Activated B cell treated with CpG ODN at 0.5 μM for 24 hours (primary cell): ENCODE results near the gene SFXN3. TPM values are rescaled to one million over a fixed set of nuclear protein-coding genes. Genes with fewer than 3 reads are reported as not detected.
A peak's percentile ranks its signal among the peaks of the same experiment; 100 is the strongest.

ENCODE experiments used
- ATAC-seq: fragments of 200-7000 bp; cut with Tn5 transposase; one replicate; pipeline ENCODE4 v1.10.0; 2021; ENCODE audit warnings: low read depth, mild to moderate bottlenecking, moderate library complexity
- CTCF ChIA-PET: fragments of 350-600 bp; sonication (Branson Sonifier 250); formaldehyde crosslinking; loops from one replicate; lab custom pipeline; 2021; ENCODE audit warnings: antibody characterized with exemption; lab: Charles Lee
- POLR2A ChIA-PET: fragments of 350-600 bp; sonication (Branson Sonifier 250); formaldehyde crosslinking; loops from one replicate; lab custom pipeline; 2021; ENCODE audit warnings: antibody characterized with exemption; lab: Charles Lee
- DNase-seq: peaks from one replicate; pipeline ENCODE4 v3.0.0; 2022
- H3K27ac Mint-ChIP-seq: one replicate; pipeline ENCODE4 v1.8.0; 2020; ENCODE audit warnings: mixed read lengths
- H3K27me3 Mint-ChIP-seq: one replicate; pipeline ENCODE4 v1.8.0; 2021; ENCODE audit warnings: mixed read lengths
- H3K36me3 Mint-ChIP-seq: one replicate; pipeline ENCODE4 v1.8.0; 2021; ENCODE audit warnings: low read depth, mixed read lengths
- H3K4me1 Mint-ChIP-seq: one replicate; pipeline ENCODE4 v1.8.0; 2021; ENCODE audit warnings: mixed read lengths
- H3K4me3 Mint-ChIP-seq: one replicate; pipeline ENCODE4 v1.8.0; 2020; ENCODE audit warnings: mild to moderate bottlenecking, mixed read lengths
- H3K9me3 Mint-ChIP-seq: one replicate; pipeline ENCODE4 v1.8.0; 2020; ENCODE audit warnings: mixed read lengths
- CTCF ChIP-seq: fragments of 200-600 bp; IDR thresholded peaks from one replicate; pipeline ENCODE4 v1.8.0; 2022; ENCODE audit warnings: antibody characterized with exemption, mild to moderate bottlenecking
- intact Hi-C: fragments of 100-400 bp; cut with micrococcal nuclease; formaldehyde crosslinking; loops from one replicate; pipeline ENCODE4 v1.15.1; 2024
- total RNA-seq: library from RNA; stranded (reverse); gene quantifications from 2 replicates; pipeline ENCODE4 v1.2.3, GENCODE V29; 2022

Gene SFXN3
- total RNA-seq, 1 donor from 2014 or later, result 9.8 TPM

GRCh38 chr10:100985336-100985735, 45.7 kb upstream of the SFXN3 start:
- Mint-ChIP-seq H3K9me3 (no peaks in the 10 kb centered on the region), H3K4me1 (peaks cover 41% of the 10 kb centered on the region), H3K4me3 (peak overlapping the region; percentile 92), H3K36me3 (peaks cover 53% of the 10 kb centered on the region), H3K27ac (no peak overlapping the region), H3K27me3 (no peaks in the 10 kb centered on the region)
- no peak for DNase-seq
- no peak for TF ChIP-seq CTCF
- POLR2A ChIA-PET, result interaction anchor here (4.7 kb wide), 1 partner anchor 13 kb away, joined by 54 read pairs; the partner anchor contains the start of gene LZTS2
- ATAC-seq, result no peak
- CTCF ChIA-PET, result interaction anchor here (1.2 to 6.0 kb wide), 2 partner anchors 12 to 16 kb away, joined by 4 to 34 read pairs; partner anchors contain the start of gene SEMA4G
- intact Hi-C loops, result no loop called here

GRCh38 chr10:100986623-100986951, 44.4 kb upstream of the SFXN3 start:
- CTCF ChIA-PET, result interaction anchor here (6.0 kb wide), 1 partner anchor 11 kb away, joined by 34 read pairs; no protein-coding TSS in a partner anchor
- Mint-ChIP-seq H3K27ac (no peak overlapping the region), H3K27me3 (no peaks in the 10 kb centered on the region), H3K9me3 (no peaks in the 10 kb centered on the region), H3K4me1 (peaks cover 46% of the 10 kb centered on the region), H3K4me3 (peak overlapping the region; percentile 92), H3K36me3 (peaks cover 54% of the 10 kb centered on the region)
- DNase-seq, result no peak
- TF ChIP-seq CTCF, result no peak
- no peak for ATAC-seq
- POLR2A ChIA-PET, result interaction anchor here (4.7 kb wide), 1 partner anchor 12 kb away, joined by 54 read pairs; the partner anchor contains the start of gene LZTS2
- intact Hi-C loops, result loop anchor here (2.0 kb wide), 1 partner anchor 18 kb away; the partner anchor contains the start of gene SEMA4G

DNA sequence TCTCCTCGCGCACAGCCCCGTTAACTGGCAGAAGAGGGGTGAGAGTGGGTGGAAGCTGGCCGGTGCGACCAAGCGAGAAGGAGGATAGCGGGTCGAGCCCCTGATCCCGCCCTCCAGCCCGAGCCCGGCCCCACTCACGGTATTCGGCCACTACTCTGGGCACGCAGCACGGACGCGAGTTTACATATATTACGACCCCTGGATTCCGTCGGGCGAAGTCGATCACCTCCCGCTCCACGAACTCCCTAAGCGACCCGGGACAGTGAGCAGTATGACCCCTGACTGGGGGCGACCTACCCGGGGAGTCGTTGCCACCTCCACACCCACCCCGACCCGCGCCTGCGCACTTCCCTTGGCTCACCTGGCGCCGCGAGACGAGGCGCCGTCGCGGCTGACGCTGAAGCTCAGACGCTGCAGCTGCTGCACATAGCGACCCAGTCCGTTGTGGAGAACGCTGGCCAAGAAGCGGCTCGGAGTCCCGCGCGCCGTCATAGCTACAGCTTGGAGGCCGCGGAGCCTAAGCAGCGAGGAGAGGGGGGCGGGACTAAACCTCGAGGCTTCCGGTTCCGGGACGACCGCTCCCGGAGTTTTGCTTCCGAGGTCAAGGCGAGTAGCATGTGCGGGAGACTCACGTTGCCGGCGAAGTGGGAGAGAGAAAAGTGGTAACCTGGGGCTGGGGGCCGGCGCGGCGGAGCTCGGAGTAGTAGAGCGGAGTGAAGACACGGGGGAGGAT, 43.9 kb upstream of the SFXN3 start, which contains the start of the genes MRPL43 and TWNK:
TSS of gene MRPL43 (minus strand) at position 546 of the 733 bp plus-strand sequence. CDS start at position 492, 54 bp downstream.
TSS of gene TWNK (plus strand) at position 592 of the 733 bp plus-strand sequence. CDS start 668 bp downstream, outside the sequence.
- no peaks in the 10 kb centered on the region for H3K27me3 Mint-ChIP-seq
- ATAC-seq (peak; percentile 95), DNase-seq (peak; percentile 81)
- H3K4me1 Mint-ChIP-seq, result peaks cover 46% of the 10 kb centered on the region
- intact Hi-C loops, result loop anchor here (1.0 to 2.0 kb wide), 2 partner anchors 10 to 18 kb away; partner anchors contain the start of gene SEMA4G
- no peaks in the 10 kb centered on the region for H3K9me3 Mint-ChIP-seq
- CTCF ChIA-PET, result interaction anchor here (6.0 kb wide), 1 partner anchor 10 kb away, joined by 34 read pairs; no protein-coding TSS in a partner anchor
- H3K36me3 Mint-ChIP-seq, result peaks cover 50% of the 10 kb centered on the region
- POLR2A ChIA-PET, result interaction anchor here (1.0 to 4.7 kb wide), 2 partner anchors 11 to 75 kb away, joined by 3 to 54 read pairs; partner anchors contain the start of genes LZTS2 and SLF2
- TF ChIP-seq CTCF, result no peak
- peak within 1 kb of the TSS; percentile 82 for H3K27ac Mint-ChIP-seq
- H3K4me3 Mint-ChIP-seq, result peak within 1 kb of the TSS; percentile 92

GRCh38 chr10:100987685-100988049, 43.4 kb upstream of the SFXN3 start:
- ATAC-seq (peak; percentile 13), DNase-seq (no peak)
- H3K4me1 Mint-ChIP-seq, result peaks cover 46% of the 10 kb centered on the region
- peaks cover 47% of the 10 kb centered on the region for H3K36me3 Mint-ChIP-seq
- no peaks in the 10 kb centered on the region for H3K9me3 Mint-ChIP-seq
- ChIA-PET POLR2A (interaction anchor here (1.0 to 4.7 kb wide), 2 partner anchors 11 to 75 kb away, joined by 3 to 54 read pairs; partner anchors contain the start of genes LZTS2 and SLF2), CTCF (interaction anchor here (6.0 kb wide), 1 partner anchor 9 kb away, joined by 34 read pairs; no protein-coding TSS in a partner anchor)
- intact Hi-C loops, result loop anchor here (1.0 to 2.0 kb wide), 2 partner anchors 10 to 19 kb away; partner anchors contain the start of gene SEMA4G
- no peaks in the 10 kb centered on the region for H3K27me3 Mint-ChIP-seq
- no peak for TF ChIP-seq CTCF
- peak overlapping the region; percentile 92 for H3K4me3 Mint-ChIP-seq
- peak overlapping the region; percentile 82 for H3K27ac Mint-ChIP-seq
